ENCODE data around the gene BCKDK. TPM values are rescaled to one million over a fixed set of nuclear protein-coding genes. Genes with fewer than 3 reads are reported as not detected.
A peak's percentile ranks its signal among the peaks of the same experiment; 100 is the strongest.

Gene BCKDK
- total RNA-seq, 1 experiment from 2014 or later = 57.0 TPM

- H3K18ac ChIP-seq (ENCODE audit: insufficient read length, low read depth, low read length) = no peak overlapping the region
- H3K27ac Mint-ChIP-seq = peak overlapping the region in 1 of 3 experiments; percentile 40; a peak in 1 of 7 replicates
These were observed 31.9 kb upstream of the BCKDK start for GRCh38 chr16:31076319-31076718.

More at GRCh38 chr16:31076319-31076718, 31.9 kb upstream of the BCKDK start:
- H3K4ac ChIP-seq (ENCODE audit: low read depth, low read length) = no peak overlapping the region
- no peak overlapping the region for H2AK5ac ChIP-seq (ENCODE audit: insufficient read length, low read length)
- no peaks in the 10 kb centered on the region for H3K9me3 ChIP-seq (ENCODE audit: control insufficient read depth, low read depth, low read length)
- peaks cover 9% of the 10 kb centered on the region for H3K23me2 ChIP-seq (ENCODE audit: insufficient read length, low read depth, low read length, poor library complexity, severe bottlenecking)
- H2BK120ac ChIP-seq (ENCODE audit: low read depth, low read length, poor library complexity, severe bottlenecking) = no peak overlapping the region
- no peak overlapping the region for H3K23ac ChIP-seq (ENCODE audit: insufficient read length, low read depth, low read length)
- H3K56ac ChIP-seq (ENCODE audit: insufficient read length, low read depth, low read length) = no peak overlapping the region
- peaks cover 27 to 51% (median 49%) of the 10 kb centered on the region in 3 experiments; a peak in 6 of 7 replicates for H3K36me3 Mint-ChIP-seq (ENCODE audit: insufficient read depth in 1 of 3, low read depth in 3 of 3)
- no peak overlapping the region for H4K5ac ChIP-seq (ENCODE audit: insufficient read length, low read depth, low read length)
- no peak overlapping the region for H3T11ph ChIP-seq (ENCODE audit: low read length)
- no CpG with 5 or more reads among the region's 16 CpGs for WGBS (ENCODE audit: extremely low coverage, insufficient read length, low lambda C conversion rate)
- no peak overlapping the region for H2BK15ac ChIP-seq (ENCODE audit: low read depth, low read length)
- H2BK20ac ChIP-seq (ENCODE audit: low read depth, low read length, poor library complexity, severe bottlenecking) = no peak overlapping the region
- no peak overlapping the region for H2BK5ac ChIP-seq (ENCODE audit: insufficient read length, low read length)
- peak; percentile 26 for DNase-seq
- no peak overlapping the region for H3K4me2 ChIP-seq (ENCODE audit: insufficient read depth, insufficient read length, low read length)
- H3K27me3 Mint-ChIP-seq (ENCODE audit: low read depth) = no peaks in the 10 kb centered on the region
- H2AFZ ChIP-seq (ENCODE audit: low read length) = no peak overlapping the region
- H3K27me3 ChIP-seq (ENCODE audit: insufficient read depth, low read length) = no peaks in the 10 kb centered on the region
- no peak overlapping the region for H3K9ac ChIP-seq (ENCODE audit: extremely low read depth, insufficient read length, low read length)
- no peak overlapping the region for H3K14ac ChIP-seq (ENCODE audit: insufficient read depth, low read length)
- H2BK12ac ChIP-seq (ENCODE audit: insufficient read length, low read depth, low read length) = no peak overlapping the region
- H3K9me3 Mint-ChIP-seq = no peaks in the 10 kb centered on the region; a peak in 1 of 5 replicates
- peak overlapping the region; percentile 40 to 95; a peak in 3 of 5 replicates for H3K4me3 Mint-ChIP-seq
- no peaks in the 10 kb centered on the region for H3K4me1 ChIP-seq (ENCODE audit: insufficient read depth, low read length)
- peaks cover 6% of the 10 kb centered on the region for H3K79me1 ChIP-seq (ENCODE audit: insufficient read depth, low read depth, low read length, poor library complexity, severe bottlenecking)
- H3K4me1 Mint-ChIP-seq = peaks cover 16 to 20% of the 10 kb centered on the region in 2 experiments
- H4K8ac ChIP-seq (replicated peaks; ENCODE audit: insufficient read length, low read depth, low read length) = no peak overlapping the region
- no peak for TF ChIP-seq CTCF (conservative IDR thresholded peaks at IDR 0.05)
- peaks cover 18% of the 10 kb centered on the region; the same call in 1 of the 2 replicates for H3K79me2 ChIP-seq (ENCODE audit: insufficient read depth, low read length)
- H4K20me1 ChIP-seq (ENCODE audit: control insufficient read depth, insufficient read depth, insufficient read length) = peaks cover 4% of the 10 kb centered on the region
- no peak overlapping the region for H3K27ac ChIP-seq (ENCODE audit: insufficient read length, low read depth, low read length)
- no peak overlapping the region for H4K91ac ChIP-seq (ENCODE audit: insufficient read length, low read depth, low read length)

All from H9 (cell line).